GM12875 (cell line): ENCODE data around the gene DCP1B.
"Not testable (repeated sequence)": the region's sequence is repeated elsewhere in the genome, so short reads cannot be mapped to it uniquely, and the experiment has no call there.

Experiments
- H3K4me3 ChIP-seq: one replicate; pipeline ENCODE4 v1.5.1; 2011; ENCODE audit warnings: low read depth, low read length, control low read depth
- TF ChIP-seq, protein P1 (sequence below): IDR thresholded peaks from 2 replicates; pipeline ENCODE4 v1.5.1; 2011; ENCODE audit warnings: low read depth, mild to moderate bottlenecking, control low read depth, inconsistent platforms, low read length, moderate library complexity, borderline replicate concordance; ENCODE audit not compliant: insufficient read depth

Gene DCP1B

DNA sequence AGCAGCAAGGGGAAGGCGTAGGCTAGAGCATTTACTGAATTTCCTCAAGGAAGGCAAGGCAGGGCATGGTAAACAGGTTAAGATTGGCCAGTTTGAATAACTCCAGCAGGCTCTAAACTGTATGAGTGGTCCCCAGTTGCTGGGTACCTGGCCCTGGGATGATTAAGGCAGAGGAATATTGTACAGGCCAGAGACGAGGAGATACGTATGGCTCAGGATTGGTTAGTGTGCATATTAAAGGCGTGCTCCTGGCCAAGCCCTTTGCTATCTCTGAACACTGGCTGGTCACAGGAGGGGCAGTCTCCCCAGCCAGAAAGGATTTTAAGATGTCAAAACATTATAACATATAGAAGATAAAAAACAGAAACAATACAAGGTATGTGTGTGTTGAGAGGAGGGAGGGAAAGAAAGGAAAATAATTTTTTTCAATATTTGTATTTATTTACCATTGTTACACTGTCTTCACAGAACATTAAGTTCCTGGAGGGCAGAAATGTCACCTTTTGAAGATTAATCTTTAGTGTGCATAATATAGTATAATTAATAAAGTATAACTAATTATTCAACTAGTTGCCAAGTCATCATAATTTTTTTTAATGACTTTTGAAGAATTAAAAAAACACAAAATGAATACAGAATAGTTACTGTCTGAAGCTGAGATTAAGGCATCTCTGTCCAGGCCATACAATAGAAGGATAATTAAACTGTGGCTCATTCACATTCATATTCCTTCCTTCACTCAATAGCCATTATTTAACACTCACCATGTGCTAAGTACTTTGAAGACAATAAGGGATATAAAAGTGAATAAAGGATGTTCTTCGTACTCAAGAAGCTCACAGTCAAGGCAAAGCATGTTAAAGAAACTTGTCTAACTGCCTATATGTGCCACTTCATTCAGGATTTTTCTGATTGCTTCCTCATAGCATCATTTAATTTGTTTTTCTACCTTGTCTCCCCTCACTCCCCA, 41.9 kb downstream of the DCP1B start:
- no peak overlapping the region for H3K4me3 ChIP-seq
- TF ChIP-seq, protein P1, sequence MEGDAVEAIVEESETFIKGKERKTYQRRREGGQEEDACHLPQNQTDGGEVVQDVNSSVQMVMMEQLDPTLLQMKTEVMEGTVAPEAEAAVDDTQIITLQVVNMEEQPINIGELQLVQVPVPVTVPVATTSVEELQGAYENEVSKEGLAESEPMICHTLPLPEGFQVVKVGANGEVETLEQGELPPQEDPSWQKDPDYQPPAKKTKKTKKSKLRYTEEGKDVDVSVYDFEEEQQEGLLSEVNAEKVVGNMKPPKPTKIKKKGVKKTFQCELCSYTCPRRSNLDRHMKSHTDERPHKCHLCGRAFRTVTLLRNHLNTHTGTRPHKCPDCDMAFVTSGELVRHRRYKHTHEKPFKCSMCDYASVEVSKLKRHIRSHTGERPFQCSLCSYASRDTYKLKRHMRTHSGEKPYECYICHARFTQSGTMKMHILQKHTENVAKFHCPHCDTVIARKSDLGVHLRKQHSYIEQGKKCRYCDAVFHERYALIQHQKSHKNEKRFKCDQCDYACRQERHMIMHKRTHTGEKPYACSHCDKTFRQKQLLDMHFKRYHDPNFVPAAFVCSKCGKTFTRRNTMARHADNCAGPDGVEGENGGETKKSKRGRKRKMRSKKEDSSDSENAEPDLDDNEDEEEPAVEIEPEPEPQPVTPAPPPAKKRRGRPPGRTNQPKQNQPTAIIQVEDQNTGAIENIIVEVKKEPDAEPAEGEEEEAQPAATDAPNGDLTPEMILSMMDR = no peak

DNA sequence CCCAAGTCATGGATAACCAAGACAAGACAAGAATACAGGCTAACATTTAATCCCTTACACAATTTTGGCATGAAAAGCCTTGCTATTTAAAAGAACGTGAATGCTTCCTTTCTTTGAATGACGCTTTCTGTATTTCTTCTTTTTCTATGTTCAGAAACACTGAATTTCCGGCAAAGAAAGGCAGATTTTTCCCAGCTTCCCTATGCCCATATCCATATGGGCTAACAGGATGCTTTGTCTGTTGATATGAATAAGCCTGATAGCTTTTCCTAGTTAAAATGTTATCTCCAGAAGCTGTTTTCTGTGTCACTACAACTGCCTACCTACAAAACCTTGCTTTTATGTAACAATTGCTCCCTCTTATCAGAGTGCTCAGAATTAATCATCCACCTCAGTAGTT, 47.5 kb downstream of the DCP1B start:
- TF ChIP-seq, protein P1 = no peak
- no peak overlapping the region for H3K4me3 ChIP-seq

DNA sequence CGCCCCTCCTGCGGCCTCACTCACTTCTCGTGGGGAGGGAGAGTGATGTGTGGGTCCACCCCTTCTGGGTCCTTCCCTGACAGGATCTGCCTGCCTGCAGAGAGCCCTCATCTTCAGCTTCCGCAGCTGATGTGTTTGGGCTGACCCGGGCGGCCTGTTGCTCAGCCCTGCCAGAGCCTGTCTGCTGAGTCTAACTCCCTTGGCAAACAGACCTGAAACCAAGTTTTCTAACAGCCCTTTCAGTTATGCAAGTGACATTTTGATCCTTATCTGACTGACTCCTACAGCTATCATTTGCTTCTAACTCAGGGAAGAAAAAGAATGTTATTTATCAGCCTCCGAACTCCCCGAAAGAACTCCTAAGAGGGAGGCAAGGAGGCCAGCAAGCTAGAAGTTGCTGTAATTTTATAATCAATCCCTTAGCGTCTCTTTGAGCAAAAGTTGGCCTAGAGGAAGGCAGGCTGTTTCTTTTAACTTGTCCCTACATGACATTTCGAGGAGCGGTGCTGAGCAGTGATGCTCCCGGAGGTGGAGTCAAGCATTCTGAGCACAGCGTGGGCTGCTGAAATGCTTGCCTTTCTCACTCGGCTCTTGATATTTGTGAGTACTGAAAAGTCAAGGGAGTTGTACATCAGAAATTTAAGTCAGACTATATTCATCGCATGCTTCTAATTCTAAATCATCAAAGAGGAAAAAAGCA, 54.3 kb downstream of the DCP1B start:
- TF ChIP-seq, protein P1 = no peak
- no peak overlapping the region for H3K4me3 ChIP-seq

DNA sequence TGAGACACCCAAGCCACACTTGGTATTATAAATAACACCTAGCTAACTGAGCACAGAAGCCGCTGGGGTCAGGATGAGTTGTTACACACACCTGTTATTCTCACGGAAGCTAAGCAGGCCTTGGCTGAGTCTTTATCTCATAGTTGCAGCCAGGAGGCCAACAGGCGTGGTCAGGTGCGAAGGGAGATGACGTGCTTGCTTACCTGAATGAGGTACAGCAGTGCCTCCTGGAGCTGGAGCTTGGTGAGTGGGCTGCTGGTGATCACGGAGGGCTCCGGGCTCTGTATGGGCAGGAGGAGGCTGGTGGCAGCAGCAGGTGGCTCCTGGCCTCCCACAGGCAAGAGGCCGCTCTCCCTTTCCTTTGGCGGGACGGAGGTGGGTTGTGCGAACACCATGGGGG, 55.4 kb downstream of the DCP1B start:
- TF ChIP-seq, protein P1 = no peak
- H3K4me3 ChIP-seq = no peak overlapping the region

DNA sequence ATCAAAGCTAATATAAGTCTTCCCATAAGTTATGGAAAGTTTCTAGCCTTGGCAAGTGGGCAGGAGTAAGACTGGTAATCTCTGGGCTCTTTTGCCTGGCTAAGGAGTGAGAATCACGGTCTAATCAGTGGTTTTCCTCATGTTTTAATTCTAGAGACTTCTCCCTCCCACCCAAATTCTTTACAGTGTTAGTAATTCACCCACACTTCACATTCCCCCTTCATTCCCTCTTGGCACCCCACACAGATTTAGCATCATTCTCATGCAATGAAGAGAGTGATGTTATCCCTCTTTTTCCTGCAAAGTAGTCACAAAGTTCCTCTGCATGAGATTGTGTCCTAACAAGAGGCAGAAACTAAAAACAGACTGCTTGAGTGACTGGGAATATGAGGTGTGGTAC, 57.2 kb downstream of the DCP1B start:
- H3K4me3 ChIP-seq = no peak overlapping the region
- TF ChIP-seq, protein P1 = no peak

DNA sequence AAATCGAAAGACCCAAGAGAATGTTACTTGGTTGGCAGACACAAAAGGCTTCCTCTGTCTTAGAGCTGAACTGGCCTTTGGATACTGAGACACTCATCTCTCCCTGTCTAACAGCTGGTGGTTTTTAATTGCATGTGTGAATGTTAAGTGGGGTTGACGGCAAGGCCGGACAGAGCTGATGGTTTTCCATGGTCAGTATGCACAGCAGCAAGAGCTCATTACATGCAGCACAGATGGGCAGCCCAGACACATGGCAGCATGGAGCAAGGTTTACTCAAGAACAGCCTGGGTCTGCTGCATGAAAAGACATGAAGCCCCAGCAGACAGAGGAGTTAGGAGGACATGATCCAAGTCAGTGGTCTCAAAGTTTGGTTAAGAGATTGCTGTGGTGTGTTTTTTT, 58.0 kb downstream of the DCP1B start:
- TF ChIP-seq, protein P1 = no peak
- no peak overlapping the region for H3K4me3 ChIP-seq

DNA sequence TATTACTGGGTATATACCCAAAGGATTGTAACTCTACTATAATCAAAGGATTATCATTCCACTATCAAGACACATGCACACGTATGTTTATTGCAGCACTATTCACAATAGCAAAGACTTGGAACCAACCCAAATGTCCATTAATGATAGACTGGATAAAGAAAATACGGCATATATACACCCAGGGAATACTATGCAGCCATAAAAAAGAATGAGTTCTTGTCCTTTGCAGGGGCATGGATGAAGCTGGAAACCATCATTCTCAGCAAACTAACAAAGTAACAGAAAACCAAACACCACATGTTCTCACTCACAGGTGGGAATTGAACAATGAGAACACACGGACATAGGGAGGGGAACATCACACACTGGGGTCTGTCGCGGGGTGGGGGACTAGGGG, 58.8 kb downstream of the DCP1B start:
- not testable (repeated sequence) for H3K4me3 ChIP-seq
